ENCODE results near the gene MEGF6.
A peak's percentile ranks its signal among the peaks of the same experiment; 100 is the strongest.

Gene MEGF6

DNA sequence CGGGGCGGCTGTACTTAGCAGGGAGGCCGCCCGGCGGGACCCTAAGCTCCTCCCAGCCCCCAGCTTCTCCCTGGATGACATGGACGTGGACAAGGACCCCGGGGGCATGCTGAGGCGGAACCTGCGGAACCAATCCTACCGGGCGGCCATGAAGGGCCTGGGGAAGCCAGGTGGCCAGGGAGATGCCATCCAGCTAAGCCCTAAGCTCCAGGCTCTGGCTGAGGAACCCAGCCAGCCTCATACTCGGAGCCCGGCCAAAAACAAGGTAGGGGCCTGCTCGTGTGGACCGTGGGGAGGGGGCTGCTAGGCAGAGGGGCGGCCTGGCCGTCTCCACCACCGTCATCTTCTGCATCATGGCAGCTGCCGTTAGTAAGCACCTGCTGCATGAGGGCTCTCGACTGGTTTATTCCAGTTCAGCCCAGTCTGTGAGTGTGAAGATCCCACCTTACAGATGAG is 147.9 kb downstream of the MEGF6 start:
- no peak overlapping the region for H3K27ac ChIP-seq
- TF ChIP-seq, protein P1, sequence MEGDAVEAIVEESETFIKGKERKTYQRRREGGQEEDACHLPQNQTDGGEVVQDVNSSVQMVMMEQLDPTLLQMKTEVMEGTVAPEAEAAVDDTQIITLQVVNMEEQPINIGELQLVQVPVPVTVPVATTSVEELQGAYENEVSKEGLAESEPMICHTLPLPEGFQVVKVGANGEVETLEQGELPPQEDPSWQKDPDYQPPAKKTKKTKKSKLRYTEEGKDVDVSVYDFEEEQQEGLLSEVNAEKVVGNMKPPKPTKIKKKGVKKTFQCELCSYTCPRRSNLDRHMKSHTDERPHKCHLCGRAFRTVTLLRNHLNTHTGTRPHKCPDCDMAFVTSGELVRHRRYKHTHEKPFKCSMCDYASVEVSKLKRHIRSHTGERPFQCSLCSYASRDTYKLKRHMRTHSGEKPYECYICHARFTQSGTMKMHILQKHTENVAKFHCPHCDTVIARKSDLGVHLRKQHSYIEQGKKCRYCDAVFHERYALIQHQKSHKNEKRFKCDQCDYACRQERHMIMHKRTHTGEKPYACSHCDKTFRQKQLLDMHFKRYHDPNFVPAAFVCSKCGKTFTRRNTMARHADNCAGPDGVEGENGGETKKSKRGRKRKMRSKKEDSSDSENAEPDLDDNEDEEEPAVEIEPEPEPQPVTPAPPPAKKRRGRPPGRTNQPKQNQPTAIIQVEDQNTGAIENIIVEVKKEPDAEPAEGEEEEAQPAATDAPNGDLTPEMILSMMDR (conservative IDR thresholded peaks at IDR 0.05), result no peak
- TF ChIP-seq ZFX (IDR thresholded peaks at IDR 0.05), result no peak

GRCh38 chr1:3463013-3463385 is 148.3 kb downstream of the MEGF6 start:
- H3K27ac ChIP-seq, result no peak overlapping the region
- no peak for TF ChIP-seq ZFX (IDR thresholded peaks at IDR 0.05)
- TF ChIP-seq, protein P1 (conservative IDR thresholded peaks at IDR 0.05), result no peak

DNA sequence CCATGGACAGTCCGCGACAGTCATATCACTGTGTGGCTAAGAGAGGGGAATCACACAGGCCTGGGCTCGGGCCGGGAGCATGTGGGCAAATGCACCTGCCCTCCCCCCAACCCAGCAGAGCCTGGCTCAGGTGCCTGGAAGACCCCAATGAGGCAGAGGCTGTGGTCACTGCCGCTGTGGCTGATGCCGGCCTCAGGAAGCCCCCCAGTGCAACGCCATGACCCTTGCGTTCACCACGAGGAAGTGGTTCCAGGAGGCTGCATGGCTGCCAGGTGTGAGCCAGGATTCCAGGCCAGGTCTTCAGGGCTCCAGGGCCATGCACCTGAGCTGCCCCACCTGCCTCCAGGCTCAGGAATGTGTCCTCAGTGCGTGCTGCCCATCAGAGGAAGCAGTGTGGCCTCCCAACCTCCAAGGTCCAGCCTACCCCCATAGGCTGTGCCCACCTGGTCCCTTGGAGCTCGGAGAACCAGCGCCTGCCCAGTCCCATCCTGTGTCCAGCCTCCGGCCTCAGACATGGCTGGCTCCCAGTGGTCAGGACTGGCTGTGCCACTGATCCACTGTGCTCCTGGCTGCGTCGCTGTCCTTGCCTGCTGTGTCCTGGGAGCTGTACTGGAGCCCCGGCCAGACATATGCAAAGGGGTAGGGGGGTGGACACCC is 148.8 kb downstream of the MEGF6 start:
- TF ChIP-seq, protein P1 (conservative IDR thresholded peaks at IDR 0.05), result no peak
- TF ChIP-seq ZFX (IDR thresholded peaks at IDR 0.05), result no peak
- H3K27ac ChIP-seq, result no peak overlapping the region

- TF ChIP-seq, protein P1 (conservative IDR thresholded peaks at IDR 0.05), result no peak
- no peak for TF ChIP-seq ZFX (IDR thresholded peaks at IDR 0.05)
- no peak overlapping the region for H3K27ac ChIP-seq
Observed at GRCh38 chr1:3461934-3462275, 149.4 kb downstream of the MEGF6 start.

- H3K27ac ChIP-seq, result no peak overlapping the region
- TF ChIP-seq ZFX (IDR thresholded peaks at IDR 0.05), result no peak
- TF ChIP-seq, protein P1 (conservative IDR thresholded peaks at IDR 0.05), result no peak
Observed at GRCh38 chr1:3461238-3461933, 149.9 kb downstream of the MEGF6 start.

GRCh38 chr1:3460672-3461131 is 150.6 kb downstream of the MEGF6 start:
- no peak for TF ChIP-seq ZFX (IDR thresholded peaks at IDR 0.05)
- TF ChIP-seq, protein P1 (conservative IDR thresholded peaks at IDR 0.05), result no peak
- peak overlapping the region; percentile 25 for H3K27ac ChIP-seq

DNA sequence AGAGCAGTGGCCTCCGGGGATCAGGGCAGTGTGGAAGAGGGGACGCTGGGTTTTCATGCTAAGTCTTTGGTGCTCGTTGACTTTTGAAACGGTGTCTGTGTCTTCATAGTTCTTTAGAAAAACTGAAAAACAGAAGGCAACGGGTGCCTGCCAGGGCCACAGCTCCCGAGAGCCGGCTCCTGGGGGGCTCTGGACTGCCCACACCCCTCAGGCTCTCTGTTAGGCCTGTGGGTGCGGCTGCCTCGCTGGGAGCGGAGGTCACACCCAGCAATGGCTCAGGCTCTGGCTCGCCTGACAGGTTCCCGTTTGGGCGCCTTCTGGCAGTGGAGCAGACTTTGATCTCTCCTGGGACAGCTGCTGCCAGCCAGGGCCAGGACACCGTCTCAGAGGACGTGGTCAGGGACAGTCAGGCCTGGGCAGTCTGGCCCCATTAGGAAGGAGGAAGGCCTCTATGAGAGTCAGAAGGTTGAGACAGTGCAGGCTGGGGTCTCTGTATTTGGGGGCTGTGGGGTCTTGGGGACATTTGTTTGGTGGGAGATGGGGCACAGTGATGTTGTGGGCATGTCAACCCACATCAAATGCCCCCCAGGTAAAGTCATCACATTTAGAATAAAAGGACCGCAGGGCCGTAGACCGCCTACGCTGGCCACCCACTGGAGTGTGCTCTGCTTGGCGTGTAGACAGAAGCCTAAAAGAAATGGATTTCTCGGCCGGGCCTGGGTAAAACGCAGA is 151.2 kb downstream of the MEGF6 start:
- H3K27ac ChIP-seq, result peak overlapping the region; percentile 25

More for the DNA sequence above, 151.2 kb downstream of the MEGF6 start:
- TF ChIP-seq, protein P1 (conservative IDR thresholded peaks at IDR 0.05), result no peak
- no peak for TF ChIP-seq ZFX (IDR thresholded peaks at IDR 0.05)
